Breast epithelium (tissue), 3 donors: ENCODE results near the gene ADGRL3.

Source experiments
- CTCF ChIP-seq, 3 donors: fragments of 450-650 bp; IDR thresholded peaks; one replicate each; pipeline ENCODE4 v1.5.1; 2016 to 2017; ENCODE audit warnings: antibody characterized with exemption in 3 of 3, mild to moderate bottlenecking in 3 of 3, moderate library complexity in 3 of 3
- POLR2A ChIP-seq: fragments of 450-650 bp; IDR thresholded peaks from one replicate; pipeline ENCODE4 v1.6.1; 2016; ENCODE audit warnings: antibody characterized with exemption, mild to moderate bottlenecking, moderate library complexity

- no peak for TF ChIP-seq CTCF (IDR thresholded peaks at IDR 0.05)
- TF ChIP-seq POLR2A, result no peak
These were observed 73.1 kb downstream of the ADGRL3 start for GRCh38 chr4:61273233-61273632.
